ENCODE results near the gene SLC41A3.
"Not testable (repeated sequence)": the region's sequence is repeated elsewhere in the genome, so short reads cannot be mapped to it uniquely, and the experiment has no call there.

DNA sequence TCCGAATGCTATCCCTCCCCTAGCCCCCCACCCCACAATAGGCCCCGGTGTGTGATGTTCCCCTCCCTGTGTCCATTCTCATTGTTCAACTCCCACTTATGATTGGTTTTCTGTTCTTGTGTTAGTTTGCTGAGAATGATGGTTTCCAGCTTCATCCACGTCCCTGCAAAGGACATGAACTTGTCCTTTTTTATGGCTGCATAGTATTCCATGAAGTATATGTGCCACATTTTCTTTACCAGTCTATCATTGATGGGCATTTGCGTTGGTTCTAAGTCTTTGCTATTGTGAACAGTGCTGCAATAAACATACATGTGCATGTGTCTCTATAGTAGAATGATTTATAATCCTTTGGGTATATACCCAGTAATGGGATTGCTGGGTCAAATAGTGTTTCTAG is 126.9 kb downstream of the SLC41A3 start:
- TF ChIP-seq, protein P1, sequence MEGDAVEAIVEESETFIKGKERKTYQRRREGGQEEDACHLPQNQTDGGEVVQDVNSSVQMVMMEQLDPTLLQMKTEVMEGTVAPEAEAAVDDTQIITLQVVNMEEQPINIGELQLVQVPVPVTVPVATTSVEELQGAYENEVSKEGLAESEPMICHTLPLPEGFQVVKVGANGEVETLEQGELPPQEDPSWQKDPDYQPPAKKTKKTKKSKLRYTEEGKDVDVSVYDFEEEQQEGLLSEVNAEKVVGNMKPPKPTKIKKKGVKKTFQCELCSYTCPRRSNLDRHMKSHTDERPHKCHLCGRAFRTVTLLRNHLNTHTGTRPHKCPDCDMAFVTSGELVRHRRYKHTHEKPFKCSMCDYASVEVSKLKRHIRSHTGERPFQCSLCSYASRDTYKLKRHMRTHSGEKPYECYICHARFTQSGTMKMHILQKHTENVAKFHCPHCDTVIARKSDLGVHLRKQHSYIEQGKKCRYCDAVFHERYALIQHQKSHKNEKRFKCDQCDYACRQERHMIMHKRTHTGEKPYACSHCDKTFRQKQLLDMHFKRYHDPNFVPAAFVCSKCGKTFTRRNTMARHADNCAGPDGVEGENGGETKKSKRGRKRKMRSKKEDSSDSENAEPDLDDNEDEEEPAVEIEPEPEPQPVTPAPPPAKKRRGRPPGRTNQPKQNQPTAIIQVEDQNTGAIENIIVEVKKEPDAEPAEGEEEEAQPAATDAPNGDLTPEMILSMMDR (conservative IDR thresholded peaks at IDR 0.05 in 1 of 2, IDR thresholded peaks at IDR 0.05 in 1 of 2; ENCODE audit: extremely low read depth in 1 of 2, insufficient read depth in 1 of 2, low read depth in 1 of 2, low read length in 2 of 2) = not testable (repeated sequence)
- not testable (repeated sequence) for TF ChIP-seq EZH2 (IDR thresholded peaks at IDR 0.05; ENCODE audit: borderline replicate concordance, low read length)

Data from mammary epithelial cell (primary cell).